Measurements from ENCODE around the gene ZNF841.
"Not testable (repeated sequence)": the region's sequence is repeated elsewhere in the genome, so short reads cannot be mapped to it uniquely, and the experiment has no call there.

The ZNF841 gene

DNA sequence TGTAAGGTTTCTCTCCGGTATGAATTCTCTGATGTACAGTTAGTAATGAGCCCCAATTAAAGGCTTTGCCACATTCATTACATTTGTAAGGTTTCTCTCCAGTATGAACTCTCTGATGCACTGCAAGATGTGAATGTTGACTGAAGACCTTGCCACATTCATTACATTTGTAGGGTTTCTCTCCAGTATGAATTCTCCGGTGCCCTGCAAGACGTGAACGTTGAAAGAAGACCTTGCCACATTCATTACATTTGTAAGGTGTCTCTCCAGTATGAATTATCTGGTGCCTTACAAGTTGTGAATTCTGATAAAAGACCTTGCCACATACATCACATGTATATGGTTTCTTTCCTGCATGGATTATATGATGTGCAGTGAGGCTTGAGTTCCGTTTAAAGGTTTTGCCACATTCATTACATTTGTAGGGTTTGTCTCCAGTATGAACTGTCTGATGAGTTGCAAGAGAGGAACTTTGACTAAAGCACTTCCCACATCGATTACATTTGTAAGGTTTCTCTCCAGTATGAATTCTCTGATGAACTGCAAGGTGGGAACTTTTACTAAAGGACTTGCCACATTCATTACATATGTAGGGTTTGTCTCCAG lies 29.2 kb downstream of the ZNF841 start:
- no peak for DNase-seq (ENCODE audit: low spot score)

DNA sequence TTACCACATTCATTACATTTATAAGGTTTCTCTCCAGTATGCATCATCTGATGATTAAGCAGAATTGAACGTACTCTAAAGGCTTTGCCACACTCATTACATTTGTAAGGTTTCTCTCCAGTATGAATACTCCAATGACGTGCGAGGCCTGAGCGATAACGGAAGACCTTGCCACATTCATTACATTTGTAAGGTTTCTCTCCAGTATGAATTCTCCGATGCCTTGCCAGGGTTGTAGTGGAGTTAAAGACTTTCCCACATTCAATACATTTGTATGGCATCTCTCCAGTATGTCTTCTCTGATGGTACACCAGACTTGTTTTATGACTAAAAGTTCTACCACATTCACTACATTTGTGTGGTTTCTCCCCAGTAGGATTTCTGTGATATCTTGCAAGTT lies 30.2 kb downstream of the ZNF841 start:
- no peak for DNase-seq (ENCODE audit: low spot score)

DNA sequence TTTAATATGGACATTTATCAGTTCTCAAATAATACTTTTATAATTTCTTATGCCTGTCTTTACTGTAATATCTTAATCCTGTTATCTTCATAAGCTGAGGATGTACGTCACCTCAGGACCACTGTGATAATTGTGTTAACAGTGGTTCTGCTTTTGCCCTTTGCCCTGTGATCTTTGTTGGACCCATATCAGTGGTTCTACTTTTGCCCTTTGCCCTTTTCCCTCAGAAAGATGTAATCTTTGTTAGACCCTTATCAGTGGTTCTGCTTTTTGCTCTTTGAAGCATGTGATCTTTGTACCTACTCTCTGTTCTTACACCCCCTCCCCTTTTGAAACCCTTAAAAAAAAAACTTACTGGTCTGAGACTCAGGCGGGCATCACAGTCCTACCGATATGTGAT lies 39.1 kb downstream of the ZNF841 start:
- DNase-seq (ENCODE audit: low spot score) = not testable (repeated sequence)

DNA sequence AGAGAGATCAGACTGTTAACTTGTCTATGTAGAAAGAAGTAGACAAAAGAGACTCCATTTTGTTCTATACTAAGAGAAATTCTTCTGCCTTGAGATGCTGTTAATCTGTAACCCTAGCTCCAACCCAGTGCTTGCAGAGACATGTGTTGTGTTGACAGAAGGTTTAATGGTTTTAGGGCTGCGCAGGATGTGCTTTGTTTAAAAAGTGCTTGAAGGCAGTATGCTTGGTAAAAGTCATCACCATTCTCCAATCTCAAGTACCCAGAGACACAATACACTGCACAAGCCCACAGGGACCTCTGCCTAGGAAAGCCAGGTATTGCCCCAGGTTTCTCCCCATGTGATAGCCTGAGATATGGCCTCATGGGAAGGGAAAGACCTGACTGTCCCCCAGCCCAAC lies 43.8 kb downstream of the ZNF841 start:
- DNase-seq (ENCODE audit: low spot score) = not testable (repeated sequence)

DNA sequence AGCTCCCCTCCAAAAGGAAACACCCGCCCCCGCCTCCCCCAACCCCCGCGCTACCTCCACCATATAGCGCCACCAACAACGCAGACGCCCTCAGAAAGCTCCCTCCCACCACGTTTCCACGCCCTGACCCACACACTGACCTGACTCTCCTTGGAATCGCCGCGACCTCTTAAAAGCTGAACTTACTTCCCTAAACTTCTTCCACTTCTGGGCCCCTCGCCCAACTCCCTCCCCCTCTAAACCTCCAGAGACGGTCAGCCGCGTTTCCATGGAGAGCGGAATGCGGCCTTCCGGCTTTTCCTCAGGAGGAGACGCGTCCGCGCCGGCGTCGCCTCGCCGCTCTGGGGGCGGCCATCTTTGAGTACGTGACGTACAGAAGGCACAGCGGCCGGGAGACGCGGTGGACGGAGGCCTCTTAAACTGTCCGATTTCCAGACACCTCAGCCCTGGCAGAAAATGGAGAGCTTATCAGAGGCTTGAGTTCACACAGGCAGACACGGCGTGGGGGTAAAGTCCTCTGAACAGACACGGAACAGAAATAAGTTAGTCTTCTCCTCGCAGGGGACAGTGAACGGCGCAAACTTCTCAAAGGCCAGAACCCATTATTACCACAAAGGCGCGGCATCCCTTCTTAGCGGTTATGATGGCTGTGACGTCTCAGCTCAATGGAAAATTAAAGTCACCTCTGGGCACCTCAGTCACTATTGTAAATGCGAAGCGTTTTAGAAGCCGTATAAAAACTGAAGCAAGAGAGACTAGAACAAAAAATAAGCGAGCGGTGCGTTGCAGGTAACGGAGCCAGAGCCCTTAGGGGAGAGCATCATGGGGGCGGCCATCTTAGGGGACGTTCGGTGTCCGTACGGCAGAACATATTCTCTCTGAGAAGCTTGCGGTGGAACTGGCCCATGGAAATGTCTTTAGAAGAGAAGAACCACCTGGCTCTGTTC lies 46.7 kb downstream of the ZNF841 start, which contains the start of gene ZNF432:
Gene ZNF432, minus strand, starts transcription at position 284 of the 947 bp plus-strand sequence. CDS start 1,970 bp downstream, outside the sequence.
- peak; percentile 95 for DNase-seq (ENCODE audit: low spot score)

DNA sequence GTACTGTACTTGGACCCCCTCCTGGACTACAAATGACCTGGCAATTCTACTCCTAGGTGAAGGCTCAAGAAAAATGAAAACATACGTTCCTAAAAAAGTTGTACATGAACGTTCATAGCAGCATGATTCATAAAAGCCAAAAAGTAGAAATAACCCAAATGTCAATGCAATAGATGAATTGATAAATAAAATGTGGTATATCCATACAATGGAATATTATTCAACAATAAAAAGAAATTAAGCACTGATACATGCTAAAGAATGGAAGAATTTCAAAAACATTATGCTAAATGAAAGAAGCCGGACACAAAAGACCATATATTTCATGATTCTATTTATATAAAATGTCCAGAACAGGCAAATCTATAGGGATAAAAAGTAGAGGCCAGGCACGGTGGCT lies 56.4 kb downstream of the ZNF841 start:
- DNase-seq (ENCODE audit: low spot score) = no peak

DNA sequence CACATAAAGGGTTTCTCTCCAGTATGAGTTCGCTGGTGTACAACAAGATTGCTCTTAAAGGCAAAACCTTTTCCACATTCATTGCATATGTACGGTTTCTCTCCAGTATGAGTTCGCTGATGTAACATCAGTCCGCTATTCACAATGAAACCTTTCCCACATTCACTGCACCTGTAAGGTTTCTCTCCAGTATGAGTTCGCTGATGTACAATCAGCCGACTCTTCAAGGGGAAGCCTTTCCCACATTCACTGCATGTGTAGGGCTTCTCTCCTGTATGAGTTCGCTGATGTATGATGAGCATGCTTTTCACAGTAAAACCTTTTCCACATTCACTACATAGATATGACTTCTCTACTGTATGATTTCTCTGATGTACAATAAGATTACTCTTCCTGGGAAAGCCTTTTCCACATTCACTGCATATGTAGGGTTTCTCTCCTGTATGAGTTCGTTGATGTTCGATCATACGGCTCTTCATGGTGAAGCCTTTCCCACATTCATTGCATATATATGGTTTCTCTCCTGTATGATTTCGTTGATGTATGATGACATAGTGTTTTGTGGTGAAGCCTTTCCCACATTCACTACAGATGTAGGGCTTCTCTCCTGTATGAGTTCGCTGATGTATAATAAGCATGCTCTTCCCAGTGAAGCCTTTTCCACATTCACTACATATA lies 61.4 kb downstream of the ZNF841 start:
- DNase-seq (ENCODE audit: low spot score) = no peak

DNA sequence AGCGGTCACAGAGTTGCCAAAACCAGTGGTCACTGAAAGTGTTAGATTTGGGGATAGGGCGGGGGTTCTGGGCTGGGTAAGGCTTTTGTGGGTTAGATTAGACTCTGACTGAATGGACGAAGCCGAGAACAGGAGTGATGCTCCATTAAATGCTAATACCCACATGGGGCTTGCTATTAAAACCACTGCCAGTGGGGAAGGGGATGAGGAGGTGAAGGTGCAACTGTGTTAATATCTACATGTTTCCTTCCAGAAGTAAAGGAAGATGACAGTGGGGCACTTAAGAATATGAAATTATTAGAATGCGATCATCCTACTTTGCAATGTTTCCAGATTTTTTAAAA lies 66.8 kb downstream of the ZNF841 start:
- no peak for DNase-seq (ENCODE audit: low spot score)

DNA sequence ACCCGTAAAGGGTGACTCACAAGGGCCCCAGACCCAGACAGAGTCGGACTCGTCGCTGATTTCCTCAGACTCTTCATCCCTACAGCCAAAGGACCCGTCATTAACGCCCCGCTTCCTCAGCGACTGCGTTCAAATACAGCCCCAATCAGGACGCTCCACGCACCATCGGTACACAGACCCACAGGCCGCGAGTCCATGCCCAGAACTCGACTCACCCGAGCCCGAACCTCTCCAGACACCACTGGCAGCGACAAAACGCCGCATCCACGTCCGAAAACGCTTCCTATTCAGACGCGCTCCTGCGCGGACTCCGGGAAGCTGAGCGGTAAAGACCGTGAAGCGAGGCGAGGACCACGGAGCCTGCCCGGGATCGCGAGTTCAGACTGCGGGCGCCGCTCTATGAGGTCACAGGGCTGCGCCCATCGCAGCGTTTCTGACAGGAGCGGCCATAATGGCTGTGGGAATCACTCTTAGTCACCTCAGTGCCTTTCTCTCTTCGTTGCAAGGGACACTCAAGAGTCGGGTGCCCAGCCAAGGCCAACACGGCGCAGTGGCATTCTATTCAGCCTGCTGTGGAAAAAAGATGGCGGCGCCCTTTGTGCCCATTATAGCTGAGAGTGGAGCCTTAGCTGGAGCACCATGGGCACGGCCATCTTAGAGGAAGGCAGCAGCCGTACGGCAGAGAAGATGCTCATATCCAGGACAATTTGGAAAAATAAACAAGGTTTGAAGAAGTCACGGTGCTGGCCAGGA lies 67.4 kb downstream of the ZNF841 start, which contains the start of gene ZNF614:
Gene ZNF614, minus strand, starts transcription at position 353 of the 753 bp plus-strand sequence. CDS start 2,634 bp downstream, outside the sequence.
- peak; percentile 91 for DNase-seq (ENCODE audit: low spot score)

DNA sequence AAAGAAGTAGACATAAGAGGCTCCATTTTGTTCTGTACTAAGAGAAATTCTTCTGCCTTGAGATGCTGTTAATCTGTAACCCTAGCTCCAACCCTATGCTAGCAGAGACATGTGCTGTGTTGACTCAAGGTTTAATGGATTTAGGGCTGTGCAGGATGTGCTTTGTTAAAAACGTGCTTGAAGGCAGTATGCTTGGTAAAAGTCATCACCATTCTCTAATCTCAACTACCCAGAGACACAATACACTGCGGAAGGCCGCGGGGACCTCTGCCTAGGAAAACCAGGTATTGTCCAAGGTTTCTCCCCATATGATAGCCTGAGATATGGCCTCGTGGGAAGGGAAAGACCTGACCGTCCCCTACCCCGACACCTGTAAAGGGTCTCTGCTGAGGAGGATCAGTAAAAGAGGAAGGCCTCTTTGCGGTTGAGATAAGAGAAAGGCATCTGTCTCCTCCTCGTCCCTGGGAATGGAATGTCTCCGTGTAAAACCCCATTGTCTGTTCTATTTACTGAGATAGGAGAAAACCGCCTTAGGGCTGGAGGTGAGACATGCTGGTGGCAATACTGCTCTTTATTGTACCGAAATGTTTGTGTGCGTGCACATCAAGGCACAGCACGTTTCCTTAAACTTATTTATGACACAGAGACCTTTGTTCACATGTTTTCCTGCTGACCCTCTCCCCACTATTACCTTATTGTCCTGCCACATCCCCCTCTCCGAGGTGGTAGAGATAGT lies 69.1 kb downstream of the ZNF841 start:
- DNase-seq (ENCODE audit: low spot score) = not testable (repeated sequence)

DNA sequence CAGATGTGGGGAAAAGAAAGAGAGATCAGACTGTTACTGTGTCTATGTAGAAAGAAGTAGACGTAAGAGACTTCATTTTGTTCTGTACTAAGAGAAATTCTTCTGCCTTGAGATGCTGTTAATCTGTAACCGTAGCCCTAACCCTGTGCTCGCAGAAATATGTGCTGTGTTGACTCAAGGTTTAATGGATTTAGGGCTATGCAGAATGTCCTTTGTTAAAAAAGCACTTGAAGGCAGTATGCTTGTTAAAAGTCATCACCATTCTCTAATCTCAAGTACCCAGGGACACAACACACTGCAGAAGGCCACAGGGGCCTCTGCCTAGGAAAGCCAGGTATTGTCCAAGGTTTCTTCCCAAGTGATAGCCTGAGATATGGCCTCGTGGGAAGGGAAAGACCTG lies 71.1 kb downstream of the ZNF841 start:
- not testable (repeated sequence) for DNase-seq (ENCODE audit: low spot score)

DNA sequence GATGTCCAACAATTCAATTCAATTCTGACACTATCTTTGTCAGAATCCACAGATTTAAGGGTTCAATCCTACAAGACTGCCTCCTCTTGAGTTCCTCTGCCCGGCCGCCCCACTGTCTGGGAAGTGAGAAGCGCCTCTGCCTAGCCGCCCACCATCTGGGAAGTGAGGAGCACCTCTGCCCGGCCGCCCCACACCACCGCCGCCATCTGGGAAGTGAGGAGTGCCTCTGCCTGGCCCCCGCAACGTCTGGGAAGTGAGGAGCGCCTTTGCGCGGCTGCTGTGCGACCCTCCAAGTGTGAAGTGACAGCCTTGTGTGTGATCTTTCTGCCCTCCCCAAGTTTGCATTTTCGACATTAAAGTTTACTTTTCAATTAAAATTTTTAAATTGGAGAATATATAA lies 73.4 kb downstream of the ZNF841 start:
- DNase-seq (ENCODE audit: low spot score) = no peak

DNA sequence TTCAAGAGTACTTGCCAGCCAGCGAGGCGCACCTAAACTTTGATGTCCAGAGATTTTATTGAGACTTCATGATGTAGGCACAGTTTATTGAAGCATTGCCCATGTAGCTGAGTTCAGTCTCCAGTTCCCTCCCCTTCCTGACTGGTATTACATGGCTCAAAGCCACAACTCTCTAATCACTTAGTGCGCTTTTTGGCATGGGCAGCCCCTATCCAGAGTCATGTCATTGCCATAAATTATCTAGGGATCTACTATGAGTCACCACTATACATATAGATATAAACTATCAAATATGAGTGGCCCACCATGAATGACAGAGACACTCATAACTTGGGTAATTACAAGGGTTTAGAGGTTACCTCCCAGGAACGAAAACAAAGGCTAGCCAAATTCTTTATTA lies 75.1 kb downstream of the ZNF841 start:
- no peak for DNase-seq (ENCODE audit: low spot score)

Data from ecto neural progenitor cell (in vitro differentiated cells).